Measurements from ENCODE around the gene KLF5.
"Not testable (repeated sequence)": the region's sequence is repeated elsewhere in the genome, so short reads cannot be mapped to it uniquely, and the experiment has no call there.

Gene KLF5

DNA sequence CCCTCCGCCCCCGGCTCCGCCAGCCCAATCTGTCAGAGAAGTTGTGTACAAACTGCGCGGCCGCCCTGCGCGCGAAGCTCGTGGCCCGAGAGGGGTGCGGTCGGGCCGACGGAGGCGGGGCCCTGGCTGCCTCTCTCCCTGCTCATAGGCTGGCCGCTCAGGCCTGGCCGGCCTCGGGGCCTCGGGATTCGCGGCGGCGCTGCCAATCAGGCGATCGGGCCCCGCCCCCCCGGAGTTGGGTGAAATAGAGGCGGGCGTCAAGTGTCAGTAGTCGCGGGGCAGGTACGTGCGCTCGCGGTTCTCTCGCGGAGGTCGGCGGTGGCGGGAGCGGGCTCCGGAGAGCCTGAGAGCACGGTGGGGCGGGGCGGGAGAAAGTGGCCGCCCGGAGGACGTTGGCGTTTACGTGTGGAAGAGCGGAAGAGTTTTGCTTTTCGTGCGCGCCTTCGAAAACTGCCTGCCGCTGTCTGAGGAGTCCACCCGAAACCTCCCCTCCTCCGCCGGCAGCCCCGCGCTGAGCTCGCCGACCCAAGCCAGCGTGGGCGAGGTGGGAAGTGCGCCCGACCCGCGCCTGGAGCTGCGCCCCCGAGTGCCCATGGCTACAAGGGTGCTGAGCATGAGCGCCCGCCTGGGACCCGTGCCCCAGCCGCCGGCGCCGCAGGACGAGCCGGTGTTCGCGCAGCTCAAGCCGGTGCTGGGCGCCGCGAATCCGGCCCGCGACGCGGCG lies at the start of gene KLF5:
TSS of gene KLF5 (plus strand) at position 270 of the 724 bp plus-strand sequence. CDS start at position 593, 323 bp downstream.
- peak; percentile 89 for DNase-seq

GRCh38 chr13:73011751-73012150 lies 47.1 kb upstream of the KLF5 start:
- no peak for DNase-seq

GRCh38 chr13:73015805-73016204 lies 43.0 kb upstream of the KLF5 start:
- no peak for DNase-seq

- no peak for DNase-seq
Observed at GRCh38 chr13:73018336-73018735, 40.5 kb upstream of the KLF5 start.

GRCh38 chr13:73025217-73026012 lies 33.4 kb upstream of the KLF5 start:
- DNase-seq, result no peak

DNA sequence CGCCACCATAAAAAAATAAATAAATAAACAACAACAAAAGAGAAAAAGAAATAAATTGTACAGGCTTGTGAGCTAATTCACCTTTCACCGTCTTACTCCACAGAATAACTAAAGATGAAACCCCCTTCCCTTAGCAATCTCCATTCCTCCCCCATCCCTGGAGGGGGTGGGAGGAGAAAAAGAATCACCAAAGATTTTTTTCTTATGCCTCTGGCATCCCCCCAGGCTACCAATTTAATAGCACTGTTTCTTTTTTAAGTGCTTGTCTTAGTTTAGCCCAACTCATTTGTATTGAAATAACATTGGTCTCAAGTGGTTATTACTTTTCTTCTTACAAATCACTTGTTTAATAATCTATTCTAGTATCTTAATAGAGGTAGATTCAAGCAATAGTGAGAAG lies 23.9 kb upstream of the KLF5 start:
- no peak for DNase-seq

DNA sequence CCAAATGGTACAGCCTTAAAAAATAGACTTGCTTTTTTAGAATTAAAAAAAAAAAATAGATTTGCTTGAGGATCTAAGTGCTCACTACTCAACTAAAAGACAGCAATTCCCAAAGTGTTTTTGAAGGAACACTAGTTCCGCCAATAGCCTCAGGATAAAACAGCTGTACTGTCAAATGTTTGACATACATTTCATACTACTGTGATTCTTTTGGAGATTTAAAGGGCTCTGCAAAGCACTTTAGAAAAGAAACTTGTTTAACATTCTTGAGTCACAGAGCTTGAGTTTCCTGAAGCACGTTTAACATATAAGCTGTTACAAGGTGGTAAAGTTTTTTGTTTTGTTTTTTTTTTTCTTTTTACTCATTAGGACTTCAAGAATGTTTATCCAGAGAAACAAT lies 23.1 kb upstream of the KLF5 start:
- no peak for DNase-seq

DNA sequence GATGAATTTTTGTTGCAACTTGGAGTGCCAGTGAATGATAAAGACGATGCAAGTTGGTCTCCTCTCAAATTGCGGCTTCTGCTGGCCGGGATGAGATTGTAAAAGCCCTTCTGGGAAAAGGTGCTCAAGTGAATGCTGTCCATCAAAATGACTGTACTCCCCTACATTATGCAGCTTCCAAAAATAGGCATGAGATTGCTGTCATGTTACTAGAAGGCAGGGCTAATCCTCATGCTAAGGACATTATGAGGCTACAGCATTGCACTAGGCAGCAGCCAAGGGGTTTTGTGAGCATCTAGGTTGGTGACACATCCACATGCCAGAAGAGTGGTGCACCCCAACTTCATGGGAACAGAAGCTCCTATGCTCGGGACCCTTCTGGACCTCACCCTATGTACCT lies 22.2 kb upstream of the KLF5 start:
- no peak for DNase-seq

DNA sequence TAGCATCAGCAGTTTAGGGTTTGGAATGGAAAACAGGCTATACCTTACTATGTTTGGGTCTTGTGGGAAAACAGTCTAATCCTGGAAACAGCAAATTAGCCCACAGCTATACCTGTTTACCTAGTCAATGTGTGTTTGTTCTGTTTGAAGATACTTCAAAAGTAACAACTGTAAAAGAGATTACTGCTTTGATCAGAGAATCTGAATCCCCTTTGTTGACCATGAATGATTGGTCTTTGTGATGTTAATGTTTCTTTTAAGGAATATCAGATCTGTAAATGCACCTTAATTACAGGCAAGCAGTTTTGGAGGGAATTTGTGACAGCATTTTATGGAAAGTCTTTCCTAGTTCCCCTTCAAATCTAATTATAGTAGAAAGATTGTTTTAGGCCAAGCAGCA lies 20.7 kb upstream of the KLF5 start:
- no peak for DNase-seq

GRCh38 chr13:73039201-73040108 lies 19.4 kb upstream of the KLF5 start:
- DNase-seq, result peak; percentile 6

DNA sequence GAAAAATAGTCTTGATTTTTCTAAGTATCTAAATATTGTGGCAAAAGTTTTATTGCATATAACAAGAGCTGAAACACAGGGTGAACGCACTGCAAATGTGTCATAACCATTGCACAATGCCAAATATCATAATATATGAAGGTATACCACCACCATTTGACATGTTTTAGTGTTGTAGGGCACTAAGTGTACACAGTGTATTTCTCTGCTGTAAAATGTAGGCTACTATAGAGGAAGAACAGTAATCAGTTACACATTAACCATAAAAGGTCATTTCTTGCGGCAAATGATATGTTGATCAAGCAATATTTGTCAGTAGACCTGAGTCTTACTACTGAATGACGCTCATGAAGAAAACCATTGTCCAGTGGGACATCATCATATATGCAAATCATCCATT lies 18.3 kb upstream of the KLF5 start:
- no peak for DNase-seq

- DNase-seq, result peak; percentile 79
Observed at GRCh38 chr13:73040968-73041596, 17.7 kb upstream of the KLF5 start.

GRCh38 chr13:73045031-73045430 lies 13.8 kb upstream of the KLF5 start:
- no peak for DNase-seq

- DNase-seq, result not testable (repeated sequence)
Observed at GRCh38 chr13:73048615-73049014, 10.2 kb upstream of the KLF5 start.

DNA sequence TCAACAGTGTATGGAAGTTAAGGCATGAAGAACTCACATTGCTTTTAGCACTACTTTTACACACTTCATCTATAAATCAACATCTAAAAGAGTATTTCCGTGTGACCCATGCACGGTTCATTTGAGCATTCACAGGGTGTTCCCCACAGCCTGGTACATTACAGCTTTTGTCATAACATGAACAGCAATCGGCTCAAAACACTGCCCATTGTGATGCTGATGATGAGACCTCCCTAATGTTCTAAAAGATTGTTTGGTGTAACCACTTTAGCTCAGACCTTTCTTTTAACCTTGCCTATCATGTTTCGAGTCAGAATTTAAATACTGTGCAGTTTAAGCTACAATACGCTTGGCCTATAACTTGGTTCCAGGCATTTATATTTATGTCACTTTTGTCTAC lies 4.1 kb upstream of the KLF5 start:
- DNase-seq, result no peak

DNA sequence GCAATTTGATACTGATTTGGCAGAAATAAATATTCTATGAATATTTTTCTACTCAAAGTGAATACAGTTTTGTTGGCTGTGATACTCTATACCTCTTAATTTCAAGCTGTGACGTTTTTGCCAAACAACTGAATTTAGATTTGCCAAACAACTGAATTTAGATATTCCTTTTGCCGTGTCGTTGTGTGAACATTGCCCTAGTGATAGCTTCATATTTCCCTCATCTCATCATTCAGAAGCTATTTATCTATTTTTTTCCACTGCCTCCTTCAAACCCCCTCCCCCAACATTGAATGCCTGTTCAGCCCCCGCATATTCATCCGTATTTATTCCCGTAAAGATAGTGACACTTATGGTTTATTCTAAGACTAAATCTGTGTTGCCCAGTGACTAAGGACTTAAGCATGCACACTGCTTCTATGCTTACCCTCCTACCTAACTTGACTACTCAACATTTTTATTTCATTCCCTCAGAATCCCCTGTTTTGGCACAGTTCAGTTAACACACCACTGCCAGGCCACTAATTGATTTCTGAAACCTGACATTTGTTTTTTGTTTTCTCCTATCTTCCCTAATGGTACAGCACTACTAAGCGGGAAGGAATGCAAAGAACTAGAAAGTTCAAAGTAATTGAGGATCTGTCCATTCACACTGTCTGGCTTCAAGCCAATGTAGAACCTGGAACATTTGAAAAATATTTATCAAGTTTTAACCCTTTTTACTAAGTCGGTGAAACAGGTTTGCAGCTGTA lies 2.8 kb upstream of the KLF5 start:
- no peak for DNase-seq

- no peak for DNase-seq
Observed at GRCh38 chr13:73056565-73056962, 2.2 kb upstream of the KLF5 start.

GRCh38 chr13:73057284-73058063 lies 1.3 kb upstream of the KLF5 start:
- DNase-seq, result no peak

- no peak for DNase-seq
Observed at GRCh38 chr13:73058064-73058313, 816 bp upstream of the KLF5 start.

DNA sequence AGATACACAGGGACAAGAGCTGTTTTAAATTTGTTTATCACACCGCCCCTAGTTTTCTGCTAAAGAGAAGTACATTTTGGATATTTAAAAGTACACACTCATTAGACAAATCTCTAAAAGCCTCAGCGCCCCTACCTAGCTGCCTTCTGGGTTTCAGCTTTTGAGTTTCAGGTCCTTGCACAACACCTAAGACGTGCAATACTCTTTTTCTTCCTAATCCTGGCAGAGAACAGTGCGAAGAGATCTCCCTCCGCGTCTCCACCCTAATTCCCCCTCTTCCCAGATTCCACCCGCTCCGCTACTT lies 421 bp upstream of the KLF5 start:
- DNase-seq, result no peak

- peak; percentile 28 for DNase-seq
Observed at GRCh38 chr13:73059460-73060250, 850 bp downstream of the KLF5 start.

All from hematopoietic multipotent progenitor cell treated with erythropoietin and hydrocortisone succinate and interleukin-3 and kit ligand, for 8 days (in vitro differentiated cells).